Stimulated activated CD8-positive, alpha-beta memory T cell treated with anti-CD3 and anti-CD28 coated beads, Interleukin-2, amount 100 ng/mL, for 48 hours (primary cell): Measurements from ENCODE around the gene GRHPR.
"Not testable (repeated sequence)": the region's sequence is repeated elsewhere in the genome, so short reads cannot be mapped to it uniquely, and the experiment has no call there.

ENCODE experiments used
- DNase-seq, 2 donors: peaks; one replicate each; pipeline ENCODE4 v3.0.0-alpha.2; 2020; ENCODE audit warnings: low read depth in 2 of 2

Gene GRHPR

GRCh38 chr9:37422289-37423104 lies at the start of gene GRHPR:
GRHPR (plus strand) TSS chr9:37422696; CDS start chr9:37422751, 55 bp downstream.
- DNase-seq = peak; percentile 88 to 90

- DNase-seq = no peak
Measured at GRCh38 chr9:37372839-37373238, 49.7 kb upstream of the GRHPR start.

- no peak for DNase-seq
Measured at GRCh38 chr9:37373621-37374020, 48.9 kb upstream of the GRHPR start.

GRCh38 chr9:37374892-37375291 lies 47.6 kb upstream of the GRHPR start:
- DNase-seq = no peak

GRCh38 chr9:37377688-37378612 lies 44.5 kb upstream of the GRHPR start:
- DNase-seq = no peak

- DNase-seq = no peak
Measured at GRCh38 chr9:37378613-37379004, 43.9 kb upstream of the GRHPR start.

DNA sequence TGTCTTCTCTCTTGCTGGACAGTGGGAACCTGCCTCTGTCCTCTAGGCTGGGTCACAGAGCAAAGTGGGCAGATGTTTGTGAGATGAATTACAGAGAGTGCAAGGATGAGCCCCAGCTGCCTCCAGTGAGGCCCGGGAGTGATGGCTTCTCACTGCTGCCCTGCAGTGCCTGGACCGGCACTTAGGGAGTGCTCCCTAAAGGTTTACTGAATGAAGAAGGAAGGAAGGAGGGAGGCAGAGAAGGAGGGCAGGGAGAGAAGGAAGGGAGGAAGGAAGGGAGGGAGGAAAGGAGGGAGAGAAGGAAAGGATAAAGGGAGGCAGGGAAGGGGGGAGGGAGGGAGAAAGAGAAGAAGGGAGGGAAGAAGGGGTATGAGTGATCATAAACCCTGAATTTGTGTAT lies 42.7 kb upstream of the GRHPR start:
- DNase-seq = no peak

DNA sequence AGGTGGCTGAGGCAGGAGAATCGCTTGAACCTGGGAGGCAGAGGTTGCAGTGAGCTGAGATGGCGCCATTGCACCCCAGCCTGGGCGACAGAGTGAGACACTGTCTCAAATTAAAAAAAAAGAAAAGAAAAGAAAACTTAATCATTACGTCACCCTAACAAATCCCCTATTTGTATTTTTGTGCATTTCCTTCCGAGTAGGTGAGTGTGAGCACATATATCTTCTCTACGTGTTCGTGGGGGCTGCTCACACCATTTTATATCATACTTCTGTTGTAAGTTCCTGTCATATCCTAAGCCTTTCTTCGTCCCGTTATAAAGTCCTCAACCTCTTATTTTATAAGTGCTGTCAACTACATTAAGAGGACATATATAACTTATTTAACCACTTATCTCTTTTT lies 41.9 kb upstream of the GRHPR start:
- DNase-seq = no peak

- DNase-seq = no peak
Measured at GRCh38 chr9:37381094-37381741, 41.3 kb upstream of the GRHPR start.

- DNase-seq = no peak
Measured at GRCh38 chr9:37382161-37382981, 40.1 kb upstream of the GRHPR start.

DNA sequence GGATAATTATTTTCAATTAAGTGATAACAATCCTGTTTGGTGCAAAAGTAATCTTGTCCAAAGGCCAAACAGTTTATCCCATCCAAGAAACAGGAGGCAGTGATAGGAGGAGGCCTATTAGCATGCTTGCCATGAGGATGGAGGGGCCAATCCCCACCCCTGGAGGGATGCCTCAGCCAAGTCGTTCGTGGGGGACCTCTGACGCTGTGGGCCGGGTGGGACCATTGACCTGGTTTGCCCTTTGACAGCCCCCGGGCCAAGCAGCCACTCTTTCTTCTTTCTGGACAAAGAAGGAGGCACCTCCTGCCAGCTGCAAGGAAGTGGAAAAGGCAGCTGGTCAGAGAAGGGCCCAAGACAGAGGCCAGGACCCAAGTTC lies 39.5 kb upstream of the GRHPR start:
- no peak for DNase-seq

DNA sequence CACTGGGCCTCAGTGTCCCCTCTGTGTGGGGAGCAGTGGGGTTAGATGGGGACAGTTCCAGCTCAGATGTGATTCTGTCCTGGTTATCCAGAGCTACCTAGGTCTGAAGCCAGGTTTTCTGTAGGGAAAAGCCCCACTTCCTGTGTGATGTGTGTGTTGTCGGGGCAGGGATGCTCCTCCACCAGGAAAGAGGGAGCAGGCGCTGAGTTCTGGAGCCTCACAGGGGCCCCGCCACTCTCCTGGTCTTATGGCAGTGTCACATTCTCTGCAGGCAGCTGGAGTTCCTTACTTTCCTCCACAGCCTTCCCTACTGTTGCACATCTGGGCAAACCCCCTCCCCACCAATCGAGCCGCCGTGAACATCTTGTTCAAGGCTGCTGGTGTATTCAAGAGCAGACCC lies 39.1 kb upstream of the GRHPR start:
- no peak for DNase-seq

DNA sequence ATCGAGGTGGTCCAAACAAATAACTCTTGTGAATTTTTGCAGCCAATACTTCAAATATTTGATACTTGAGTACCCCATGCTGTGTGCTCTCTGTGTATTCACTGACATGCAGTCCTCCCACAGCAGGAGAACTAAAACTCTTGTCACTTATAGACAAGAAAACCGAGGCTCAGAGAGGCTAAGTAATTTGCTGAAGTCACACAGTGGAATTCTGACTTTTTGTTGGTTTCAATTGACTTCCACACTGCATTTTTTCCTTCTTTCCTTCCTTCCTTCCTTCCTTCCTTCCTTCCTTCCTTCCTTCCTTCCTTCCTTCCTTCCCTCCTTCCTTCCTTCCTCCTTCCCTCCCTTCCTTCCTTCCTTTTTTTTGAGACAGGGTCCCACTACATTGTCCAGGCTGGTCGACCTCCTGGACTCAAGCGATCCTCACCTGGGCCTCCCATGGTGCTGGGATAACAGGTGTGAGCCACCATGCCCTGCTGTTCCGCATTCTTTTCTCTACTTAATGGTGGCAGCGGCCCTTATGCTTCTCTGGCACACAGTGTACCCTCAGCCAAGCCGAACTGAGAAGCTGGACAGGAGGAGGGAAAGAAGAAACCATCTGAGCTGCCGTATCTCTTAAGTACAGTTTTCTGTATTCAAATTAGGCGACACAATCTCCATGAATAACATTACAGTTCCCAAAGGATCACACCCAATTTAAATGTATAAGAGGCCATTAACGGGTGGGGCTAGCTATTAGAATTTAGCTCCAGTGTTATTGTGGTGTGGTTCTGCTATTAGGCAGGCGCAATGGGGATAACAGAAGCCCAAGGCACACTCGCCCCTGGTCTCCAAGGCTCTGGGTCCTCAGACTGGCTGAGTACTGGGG lies 38.4 kb upstream of the GRHPR start:
- no peak for DNase-seq

DNA sequence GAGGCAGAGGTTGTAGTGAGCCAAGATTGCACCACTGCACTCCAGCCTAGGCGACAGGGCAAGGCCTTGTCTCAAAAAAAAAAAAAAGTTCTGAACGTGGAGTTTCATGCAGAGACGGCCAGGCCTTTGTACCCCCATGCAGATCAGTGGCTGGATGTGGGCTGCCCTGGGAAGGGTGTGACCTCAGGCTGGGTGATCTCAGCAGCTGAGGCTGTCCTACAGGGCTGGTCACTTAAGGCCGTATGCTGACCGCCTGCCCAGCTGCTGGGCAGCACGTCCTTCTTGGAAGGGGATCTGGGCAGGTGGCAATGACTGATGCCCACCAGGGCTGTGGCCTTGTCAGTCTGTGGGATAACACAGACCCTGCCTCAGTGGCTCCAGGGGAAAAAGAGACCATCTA lies 37.2 kb upstream of the GRHPR start:
- DNase-seq = no peak

DNA sequence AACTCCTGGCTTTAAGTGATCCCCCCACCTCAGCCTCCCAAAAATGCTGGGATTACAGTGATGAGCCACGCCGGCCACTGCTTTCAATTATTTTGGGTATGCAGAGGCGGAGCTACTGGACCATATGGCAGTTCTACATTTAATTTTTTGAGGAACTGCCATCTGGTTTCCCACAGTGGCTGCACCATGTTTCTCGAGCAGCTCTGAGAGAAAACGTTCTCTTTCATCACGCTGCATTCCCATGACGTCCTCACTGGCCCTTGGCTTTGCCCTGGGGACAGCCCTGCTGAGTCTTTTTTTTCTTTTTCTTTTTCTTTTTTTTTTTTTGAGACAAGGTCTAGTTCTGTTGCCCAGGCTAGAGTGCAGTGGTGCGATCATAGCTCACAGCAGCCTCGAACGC lies 35.5 kb upstream of the GRHPR start:
- no peak for DNase-seq

- DNase-seq = no peak
Measured at GRCh38 chr9:37390759-37391158, 31.7 kb upstream of the GRHPR start.

GRCh38 chr9:37392272-37392671 lies 30.2 kb upstream of the GRHPR start:
- DNase-seq = no peak

- DNase-seq = no peak
Measured at GRCh38 chr9:37395229-37395628, 27.3 kb upstream of the GRHPR start.

GRCh38 chr9:37395663-37396062 lies 26.8 kb upstream of the GRHPR start:
- DNase-seq = no peak

DNA sequence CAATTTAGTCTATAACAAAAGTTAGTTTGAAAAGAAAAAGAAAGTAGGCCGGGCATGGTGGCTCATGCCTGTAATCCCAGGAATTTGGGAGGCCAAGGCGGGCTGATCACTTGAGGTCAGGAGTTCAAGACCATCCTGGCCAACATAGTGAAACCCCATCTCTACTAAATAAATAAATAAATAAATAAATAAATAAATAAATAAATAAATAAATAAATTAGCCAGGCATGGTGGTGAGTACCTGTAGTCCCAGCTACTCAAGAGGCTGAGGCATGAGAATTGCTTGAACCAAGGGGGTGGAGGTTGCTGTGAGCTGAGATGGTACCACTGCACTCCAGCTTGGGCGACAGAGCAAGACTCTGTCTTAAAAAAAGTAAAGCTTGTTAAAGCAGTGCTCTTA lies 24.5 kb upstream of the GRHPR start:
- not testable (repeated sequence) for DNase-seq
